HepG2 (cell line): ENCODE data around the gene LMNA. TPM values are rescaled to one million over a fixed set of nuclear protein-coding genes. Genes with fewer than 3 reads are reported as not detected.

ENCODE experiments used
- ATAC-seq: fragments of 200-7000 bp; cut with Tn5 transposase; 3 replicates; pipeline ENCODE4 v1.9.1; 2020; ENCODE audit warnings: mild to moderate bottlenecking, moderate library complexity
- BruUV-seq: library from RNA; stranded (reverse); fragments of 400-500 nt; replicated peaks from 2 replicates; lab custom pipeline; 2021; lab: Mats Ljungman, UMichigan
- CTCF ChIA-PET: fragments of 300-600 bp; formaldehyde crosslinking; extraction: SDS; loops from one replicate; lab custom pipeline; 2021; ENCODE audit warnings: low total read pairs, inconsistent platforms, low intra/inter-chr PET ratio; lab: Yijun Ruan, JAX
- POLR2A ChIA-PET: fragments of 350-600 bp; sonication (Branson Sonifier 250); formaldehyde crosslinking; loops from one replicate; lab custom pipeline; 2020; ENCODE audit warnings: antibody characterized with exemption, inconsistent platforms; lab: Yijun Ruan, JAX
- DNase-seq: peaks from one replicate; pipeline ENCODE4 v3.0.0-alpha.2; 2015; ENCODE audit warnings: low spot score
- FAIRE-seq: peaks from 3 replicates; lab custom pipeline; 2011; peaks lifted over from hg19 to GRCh38; lab: Jason Lieb, UNC
- H2AFZ ChIP-seq: one replicate; pipeline ENCODE4 v1.6.1; 2011; ENCODE audit warnings: low read length, inconsistent platforms
- H3K27ac ChIP-seq: fragments of 300-600 bp; 3 replicates; pipeline ENCODE4 v1.8.0; 2011; ENCODE audit warnings: mixed run types, mild to moderate bottlenecking, mixed read lengths, low read length, inconsistent platforms; ENCODE audit not compliant: insufficient read depth; ENCODE audit errors: extremely low read length
- H3K27me3 ChIP-seq, 2 experiments: fragments of 200-600 bp in 1 of 2; 2 replicates in 1 of 2; 3 replicates in 1 of 2; pipeline versions ENCODE4 v1.6.0 to v1.8.0; 2011; ENCODE audit warnings: low read length in 2 of 2, mild to moderate bottlenecking in 2 of 2, moderate library complexity in 2 of 2, inconsistent platforms in 1 of 2; ENCODE audit not compliant: insufficient read depth in 2 of 2, control insufficient read depth in 1 of 2
- H3K36me3 ChIP-seq, 2 experiments: fragments of 200-600 bp in 1 of 2; replicated peaks in 1 of 2; 2 replicates in 1 of 2; 3 replicates in 1 of 2; pipeline versions ENCODE4 v1.5.1 to v1.8.0; 2011; ENCODE audit warnings: low read length in 2 of 2, inconsistent platforms in 1 of 2; ENCODE audit not compliant: insufficient read depth in 2 of 2, control insufficient read depth in 1 of 2
- H3K4me1 ChIP-seq: 2 replicates; pipeline ENCODE4 v1.5.1; 2012; ENCODE audit warnings: low read length, inconsistent platforms; ENCODE audit not compliant: insufficient read depth
- H3K4me2 ChIP-seq: 2 replicates; pipeline ENCODE4 v1.6.0; 2011; ENCODE audit warnings: low read depth, low read length, inconsistent platforms
- H3K4me3 ChIP-seq, 3 experiments: fragments of 200-600 bp in 1 of 3; sonication (generic), shearing (Covaris generic) in 1 of 3; replicated peaks in 1 of 3; 2 replicates each; pipeline ENCODE4 v1.5.1; 2011 to 2016; ENCODE audit warnings: low read length in 3 of 3, inconsistent platforms in 2 of 3, low read depth in 2 of 3, mild to moderate bottlenecking in 2 of 3, control low read depth in 1 of 3, mixed read lengths in 1 of 3; ENCODE audit not compliant: insufficient read depth in 1 of 3
- H3K79me2 ChIP-seq: one replicate; pipeline ENCODE4 v1.6.1; 2011; ENCODE audit warnings: low read length, inconsistent platforms; ENCODE audit not compliant: insufficient read depth
- H3K9ac ChIP-seq: 2 replicates; pipeline ENCODE4 v1.6.0; 2011; ENCODE audit warnings: mild to moderate bottlenecking, low read depth, low read length, inconsistent platforms; ENCODE audit not compliant: insufficient read depth
- H3K9me3 ChIP-seq: 2 replicates; pipeline ENCODE4 v1.5.1; 2012; ENCODE audit warnings: mild to moderate bottlenecking, low read length
- H4K20me1 ChIP-seq: 2 replicates; pipeline ENCODE4 v1.6.0; 2011; ENCODE audit warnings: inconsistent platforms, mild to moderate bottlenecking, low read length, moderate library complexity; ENCODE audit not compliant: insufficient read depth
- AGO1 ChIP-seq: fragments of 200-400 bp; formaldehyde crosslinking; IDR thresholded peaks from 2 replicates; pipeline ENCODE4 v1.6.1; 2017; ENCODE audit warnings: mild to moderate bottlenecking, low read depth, low read length, moderate library complexity; ENCODE audit not compliant: poor library complexity, severe bottlenecking
- AGO2 ChIP-seq: fragments of 200-400 bp; formaldehyde crosslinking; optimal IDR thresholded peaks from 2 replicates; pipeline ENCODE3; 2017; ENCODE audit warnings: mild to moderate bottlenecking, low read depth, low read length, moderate library complexity
- HNRNPL ChIP-seq: fragments of 200-400 bp; formaldehyde crosslinking; IDR thresholded peaks from 2 replicates; pipeline ENCODE4 v1.6.1; 2017; ENCODE audit warnings: mild to moderate bottlenecking, low read depth, low read length
- MEF2D ChIP-seq: sonication (generic); formaldehyde crosslinking; IDR thresholded peaks from 2 replicates; pipeline ENCODE4 v1.5.1; 2020; ENCODE audit warnings: mild to moderate bottlenecking, missing genetic modification reagents
- RBFOX2 ChIP-seq: fragments of 200-400 bp; formaldehyde crosslinking; IDR thresholded peaks from 2 replicates; pipeline ENCODE4 v1.6.1; 2017; ENCODE audit warnings: low read depth, mild to moderate bottlenecking, low read length
- SOX5 ChIP-seq: IDR thresholded peaks from 2 replicates; pipeline ENCODE4 v1.6.1; 2016; ENCODE audit warnings: borderline replicate concordance
- U2AF1 ChIP-seq: fragments of 200-400 bp; formaldehyde crosslinking; optimal IDR thresholded peaks from 2 replicates; pipeline ENCODE3; 2017; ENCODE audit warnings: mild to moderate bottlenecking, low read depth, low read length
- ZBTB37 ChIP-seq: sonication (generic); formaldehyde crosslinking; IDR thresholded peaks from 2 replicates; pipeline ENCODE4 v1.4.0; 2020; ENCODE audit warnings: mild to moderate bottlenecking, missing genetic modification reagents
- ZNF547 ChIP-seq: sonication (generic); formaldehyde crosslinking; IDR thresholded peaks from 2 replicates; pipeline ENCODE4 v1.5.1; 2020; ENCODE audit warnings: mild to moderate bottlenecking, missing genetic modification reagents
- WGBS: methylation state at CpG from one replicate; pipeline ENCODE4 v1.1.6; 2017; ENCODE audit warnings: low lambda C conversion rate; 5-methylcytosine and 5-hydroxymethylcytosine counted together
- in situ Hi-C: cut with HindIII; loops from 2 replicates; pipeline ENCODE4 v1.10.0; 2017; ENCODE audit warnings: low pct_unique_long_range_greater_than_20kb; ENCODE audit not compliant: extremely low pct_ligation_motif_present
- intact Hi-C: fragments of 100-400 bp; cut with micrococcal nuclease; formaldehyde crosslinking; loops from one replicate; pipeline ENCODE4 v1.10.0; 2022; ENCODE audit not compliant: unreplicated experiment
- polyA plus RNA-seq, 8 experiments: library from polyadenylated mRNA; depleted of rRNA in 3 of 8; stranded (reverse) in 7 of 8; unstranded in 1 of 8; fragments of >200 nt; fragmentation: Illumina TruSeq in 4 of 8; extraction: Trizol in 4 of 8; gene quantifications; 2 replicates each; pipeline versions ENCODE4 v1.2.1 to v1.2.3, GENCODE V29; 2011 to 2016; ENCODE audit warnings: low read depth in 4 of 8, missing spikeins in 1 of 8, mixed read lengths in 1 of 8; ENCODE audit not compliant: insufficient read depth in 1 of 8
- total RNA-seq, 5 experiments: library from RNA; depleted of rRNA; stranded (reverse); fragments of >200 nt; fragmentation: Illumina TruSeq; extraction: Trizol; gene quantifications; 2 replicates each; pipeline ENCODE4 v1.2.3, GENCODE V29; 2016; ENCODE audit warnings: low read depth in 1 of 5

Gene LMNA
- total and polyA plus RNA-seq, 2 of the 13 experiments (the other 11 are each of a cell fraction or from before 2014, with no cell fraction given), result 107 to 225 TPM

- Histone ChIP-seq H3K27me3 (no peaks in the 10 kb centered on the region), H3K27ac (no peak overlapping the region), H4K20me1 (peaks cover 5% of the 10 kb centered on the region; the same call in 1 of the 2 replicates), H3K36me3 (peaks cover 34 to 55% of the 10 kb centered on the region in 2 experiments; a peak in 4 of 5 replicates), H3K9me3 (no peaks in the 10 kb centered on the region), H3K4me2 (no peak overlapping the region), H2AFZ (no peak overlapping the region), H3K9ac (no peak overlapping the region), H3K79me2 (no peaks in the 10 kb centered on the region), H3K4me1 (peaks cover 12% of the 10 kb centered on the region), H3K4me3 (no peak overlapping the region)
- CTCF ChIA-PET, result no interaction called here
- POLR2A ChIA-PET, result no interaction called here
- intact Hi-C loops (no loop called here), in situ Hi-C loops (no loop called here)
- 100% methylated on average over 7 of the region's 22 CpGs for WGBS
- FAIRE-seq (no peak), ATAC-seq (no peak), DNase-seq (no peak)
- no TSS peak for BruUV-seq
- TF ChIP-seq RBFOX2 (peak; percentile 55), AGO2 (peak; percentile 90), ZBTB37 (CRISPR knock-in tag) (no peak)
Measured at GRCh38 chr1:156138458-156138867, 24.0 kb downstream of the LMNA start.

GRCh38 chr1:156140879-156141707, 26.6 kb downstream of the LMNA start:
- H3K36me3 ChIP-seq, result peaks cover 17 to 29% of the 10 kb centered on the region in 2 experiments; a peak in 4 of 5 replicates
- no peaks in the 10 kb centered on the region for H4K20me1 ChIP-seq
- 61% methylated on average over 16 of the region's 20 CpGs for WGBS
- in situ Hi-C loops (loop anchor here (5.0 kb wide), 1 partner anchor 86 kb away; no protein-coding TSS in a partner anchor), intact Hi-C loops (loop anchor here (1.0 kb wide), 1 partner anchor 84 kb away; no protein-coding TSS in a partner anchor)
- H3K4me2 ChIP-seq, result no peak overlapping the region
- peaks cover 25% of the 10 kb centered on the region for H3K4me1 ChIP-seq
- CTCF ChIA-PET, result interaction anchor here (2.7 kb wide), 1 partner anchor 84 kb away, joined by 37 read pairs; no protein-coding TSS in a partner anchor
- H3K27me3 ChIP-seq, result no peaks in the 10 kb centered on the region
- POLR2A ChIA-PET, result interaction anchor here (1.3 to 3.7 kb wide), 3 partner anchors 50 to 83 kb away, joined by 4 to 17 read pairs (median 13); partner anchors contain the start of gene PMF1
- FAIRE-seq (no peak), DNase-seq (no peak), ATAC-seq (peak; percentile 60)
- no peaks in the 10 kb centered on the region for H3K79me2 ChIP-seq
- no peak overlapping the region for H3K9ac ChIP-seq
- no peak overlapping the region for H3K4me3 ChIP-seq
- no peak overlapping the region for H2AFZ ChIP-seq
- TSS peak; percentile 38 for BruUV-seq
- no peaks in the 10 kb centered on the region for H3K9me3 ChIP-seq
- no peak overlapping the region for H3K27ac ChIP-seq
- TF ChIP-seq HNRNPL, result 0 out of 2 replicates have a peak, but pooled peaks have one; percentile 37
- peak; percentile 44; the same call in 1 of the 2 replicates for TF ChIP-seq MEF2D (CRISPR knock-in tag)
- TF ChIP-seq SOX5 (CRISPR knock-in tag), result 0 out of 2 replicates have a peak, but pooled peaks have one; percentile 6
- 0 out of 2 replicates have a peak, but pooled peaks have one; percentile 28 for TF ChIP-seq ZNF547 (CRISPR knock-in tag)
- peak; percentile 87 for TF ChIP-seq AGO1
- peak; percentile 72 for TF ChIP-seq U2AF1
